ENCODE measurements around the gene ITGA6. TPM values are rescaled to one million over a fixed set of nuclear protein-coding genes. Genes with fewer than 3 reads are reported as not detected.

Gene ITGA6
- total RNA-seq = 1 to 10 TPM; 8.2 to 8.6 TPM

DNA sequence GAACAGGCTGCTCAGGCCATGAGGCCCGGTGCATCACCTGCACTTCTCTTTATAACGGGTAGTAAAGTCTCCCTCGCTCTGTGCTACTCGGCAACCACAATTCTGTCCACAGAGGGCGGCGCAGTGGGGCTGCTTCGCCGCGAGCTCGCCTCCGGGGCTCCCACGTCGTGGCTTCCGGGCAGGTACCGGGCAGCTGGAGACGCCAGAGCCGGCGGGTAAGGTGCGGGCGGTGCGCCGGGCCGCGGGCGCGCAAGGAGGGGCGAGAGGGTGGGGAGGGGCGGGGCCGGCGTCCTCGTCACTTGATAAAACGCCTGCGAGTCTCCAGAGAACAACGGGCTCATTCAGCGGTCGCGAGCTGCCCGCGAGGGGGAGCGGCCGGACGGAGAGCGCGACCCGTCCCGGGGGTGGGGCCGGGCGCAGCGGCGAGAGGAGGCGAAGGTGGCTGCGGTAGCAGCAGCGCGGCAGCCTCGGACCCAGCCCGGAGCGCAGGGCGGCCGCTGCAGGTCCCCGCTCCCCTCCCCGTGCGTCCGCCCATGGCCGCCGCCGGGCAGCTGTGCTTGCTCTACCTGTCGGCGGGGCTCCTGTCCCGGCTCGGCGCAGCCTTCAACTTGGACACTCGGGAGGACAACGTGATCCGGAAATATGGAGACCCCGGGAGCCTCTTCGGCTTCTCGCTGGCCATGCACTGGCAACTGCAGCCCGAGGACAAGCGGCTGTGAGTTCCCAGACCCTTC is at the start of gene ITGA6:
TSS of gene ITGA6 (plus strand) at position 331 of the 734 bp plus-strand sequence.
- H3K36me3 Mint-ChIP-seq = no peaks in the 10 kb centered on the region

DNA sequence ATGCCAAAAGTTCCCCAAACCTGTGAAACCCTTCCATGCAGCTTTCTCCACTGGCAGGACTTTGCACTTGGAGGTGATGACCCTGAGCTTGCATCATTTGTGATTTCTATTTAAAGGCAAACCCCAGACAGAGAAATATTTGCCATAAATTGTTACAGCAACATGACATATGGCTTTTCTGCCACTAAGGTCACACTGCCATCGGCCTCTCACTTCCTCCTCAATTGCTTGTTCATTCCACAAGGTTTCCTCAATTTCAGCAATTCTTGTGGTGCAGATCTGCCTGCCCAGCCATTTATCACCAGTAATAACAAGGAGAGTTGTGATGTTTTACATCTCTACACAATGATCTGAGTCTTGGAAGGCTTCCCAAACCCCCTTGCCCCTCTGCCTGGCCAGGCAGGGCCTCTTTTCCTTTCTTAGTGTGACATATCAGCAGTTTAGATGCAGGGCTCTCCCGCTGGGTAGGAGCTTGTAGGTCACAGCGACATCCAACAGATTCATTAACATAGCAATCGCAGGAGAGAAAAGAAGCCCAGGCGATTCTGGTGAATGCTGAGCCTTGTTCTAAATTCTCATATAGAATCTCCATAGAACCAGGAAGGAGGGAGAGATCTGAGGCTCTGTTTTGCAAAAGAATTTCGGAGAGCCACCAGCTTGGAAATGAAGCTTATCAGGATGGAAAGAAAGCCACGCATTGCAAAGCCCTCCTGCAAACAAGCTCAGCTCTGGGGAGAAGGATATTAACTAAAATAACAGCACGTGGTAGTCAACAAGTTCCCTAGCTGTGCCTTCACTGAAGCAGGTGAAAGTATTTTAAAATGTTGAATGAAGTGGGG is 46.7 kb upstream of the ITGA6 start:
- intact Hi-C loops (cut with micrococcal nuclease) = no loop called here
- H3K9me3 Mint-ChIP-seq = peaks cover 5% of the 10 kb centered on the region
- H3K27me3 Mint-ChIP-seq = no peaks in the 10 kb centered on the region
- no peak overlapping the region for H3K27ac Mint-ChIP-seq
- H3K4me1 Mint-ChIP-seq (ENCODE audit: low read depth) = no peaks in the 10 kb centered on the region
- DNase-seq = no peak
- peaks cover 4% of the 10 kb centered on the region for H3K36me3 Mint-ChIP-seq
- H3K4me3 Mint-ChIP-seq = no peak overlapping the region
- CTCF ChIA-PET = interaction anchor here (0.6 to 1.5 kb wide), 2 partner anchors 81 to 238 kb away, joined by 5 to 8 read pairs; no protein-coding TSS in a partner anchor
- POLR2A ChIA-PET = no interaction called here

More for the DNA sequence above, at the start of gene ITGA6:
- Mint-ChIP-seq H3K4me3 (peak within 1 kb of the TSS; percentile 80), H3K9me3 (no peaks in the 10 kb centered on the region), H3K27me3 (no peaks in the 10 kb centered on the region), H3K4me1 (ENCODE audit: low read depth) (peaks cover 77% of the 10 kb centered on the region), H3K27ac (peak within 1 kb of the TSS; percentile 56)
- POLR2A ChIA-PET = interaction anchor here (0.7 to 2.8 kb wide), 6 partner anchors 10 to 1904 kb away, joined by 3 to 19 read pairs (median 6); no protein-coding TSS in a partner anchor
- DNase-seq = peak; percentile 86
- intact Hi-C loops (cut with micrococcal nuclease) = loop anchor here (1.0 to 10.0 kb wide), 2 partner anchors 10 to 127 kb away; partner anchors contain the start of gene PDK1
- CTCF ChIA-PET = interaction anchor here (0.9 to 16.2 kb wide), 7 partner anchors 9 to 854 kb away, joined by 3 to 235 read pairs (median 7); no protein-coding TSS in a partner anchor

DNA sequence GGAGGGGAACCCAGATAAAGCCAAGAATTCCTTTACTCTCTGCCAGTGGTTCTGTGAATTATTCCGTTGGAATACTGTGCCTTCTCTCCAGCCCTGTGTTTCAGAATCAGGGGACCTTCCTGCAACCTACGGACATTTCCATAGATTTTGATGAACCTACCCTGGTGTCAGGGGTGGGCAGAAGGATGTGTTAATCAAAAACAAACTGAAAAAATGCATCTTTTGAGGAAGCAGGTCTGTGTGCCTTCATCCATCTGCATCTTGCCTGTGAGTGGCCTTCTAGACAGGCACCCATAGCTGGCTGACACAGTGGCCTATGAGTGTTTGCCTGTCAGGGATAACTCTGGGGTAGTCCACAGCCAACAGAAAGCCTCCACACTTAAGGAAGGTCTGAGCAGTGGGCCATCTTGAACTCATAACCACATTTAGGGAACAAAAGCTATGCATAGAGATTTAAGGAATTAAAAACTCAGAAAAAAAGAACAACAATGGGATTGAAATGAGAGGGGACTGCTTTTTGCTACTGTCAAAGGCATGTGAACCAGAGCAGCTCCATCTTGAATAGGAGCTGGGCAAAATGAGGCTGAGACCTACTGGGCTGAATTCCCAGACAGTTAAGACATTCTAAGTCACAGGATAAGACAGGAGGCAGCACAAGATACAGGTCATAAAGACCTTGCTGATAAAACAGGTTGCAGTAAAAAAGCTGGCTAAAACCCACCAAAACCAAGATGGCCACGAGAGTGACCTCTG is 45.9 kb upstream of the ITGA6 start:
- ChIA-PET POLR2A (no interaction called here), CTCF (interaction anchor here (0.6 to 1.5 kb wide), 2 partner anchors 81 to 238 kb away, joined by 5 to 8 read pairs; no protein-coding TSS in a partner anchor)
- intact Hi-C loops (cut with micrococcal nuclease) = no loop called here
- Mint-ChIP-seq H3K27ac (no peak overlapping the region), H3K9me3 (peaks cover 5% of the 10 kb centered on the region), H3K27me3 (no peaks in the 10 kb centered on the region), H3K36me3 (peaks cover 4% of the 10 kb centered on the region), H3K4me3 (no peak overlapping the region), H3K4me1 (ENCODE audit: low read depth) (no peaks in the 10 kb centered on the region)
- DNase-seq = no peak

DNA sequence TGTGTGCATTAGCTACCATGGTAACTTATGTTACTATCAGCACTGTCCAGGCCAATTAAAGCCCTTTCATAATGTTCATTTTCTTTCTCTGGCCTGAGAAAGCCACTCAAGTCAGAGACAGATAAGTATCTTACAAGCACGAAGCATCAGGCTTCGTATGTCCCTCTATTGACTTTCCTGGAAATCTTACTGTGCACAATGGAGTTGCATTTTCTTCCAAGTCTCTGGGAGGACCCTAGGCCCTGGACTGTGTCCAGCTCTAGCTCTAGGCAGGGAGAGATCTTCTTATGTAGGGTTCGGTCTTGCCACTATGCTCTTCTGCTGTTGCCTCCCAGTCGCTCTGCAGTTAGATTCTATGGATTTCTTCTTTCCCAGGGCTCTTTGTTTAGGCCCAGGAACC is 40.0 kb upstream of the ITGA6 start:
- H3K27me3 Mint-ChIP-seq = no peaks in the 10 kb centered on the region
- no peaks in the 10 kb centered on the region for H3K36me3 Mint-ChIP-seq
- ChIA-PET CTCF (interaction anchor here (0.7 kb wide), 1 partner anchor 78 kb away, joined by 3 read pairs; no protein-coding TSS in a partner anchor), POLR2A (interaction anchor here (0.6 kb wide), 1 partner anchor 295 kb away, joined by 3 read pairs; no protein-coding TSS in a partner anchor)
- H3K4me3 Mint-ChIP-seq = no peak overlapping the region
- no peaks in the 10 kb centered on the region for H3K9me3 Mint-ChIP-seq
- H3K27ac Mint-ChIP-seq = no peak overlapping the region
- H3K4me1 Mint-ChIP-seq (ENCODE audit: low read depth) = no peaks in the 10 kb centered on the region
- intact Hi-C loops (cut with micrococcal nuclease) = no loop called here
- DNase-seq = no peak

DNA sequence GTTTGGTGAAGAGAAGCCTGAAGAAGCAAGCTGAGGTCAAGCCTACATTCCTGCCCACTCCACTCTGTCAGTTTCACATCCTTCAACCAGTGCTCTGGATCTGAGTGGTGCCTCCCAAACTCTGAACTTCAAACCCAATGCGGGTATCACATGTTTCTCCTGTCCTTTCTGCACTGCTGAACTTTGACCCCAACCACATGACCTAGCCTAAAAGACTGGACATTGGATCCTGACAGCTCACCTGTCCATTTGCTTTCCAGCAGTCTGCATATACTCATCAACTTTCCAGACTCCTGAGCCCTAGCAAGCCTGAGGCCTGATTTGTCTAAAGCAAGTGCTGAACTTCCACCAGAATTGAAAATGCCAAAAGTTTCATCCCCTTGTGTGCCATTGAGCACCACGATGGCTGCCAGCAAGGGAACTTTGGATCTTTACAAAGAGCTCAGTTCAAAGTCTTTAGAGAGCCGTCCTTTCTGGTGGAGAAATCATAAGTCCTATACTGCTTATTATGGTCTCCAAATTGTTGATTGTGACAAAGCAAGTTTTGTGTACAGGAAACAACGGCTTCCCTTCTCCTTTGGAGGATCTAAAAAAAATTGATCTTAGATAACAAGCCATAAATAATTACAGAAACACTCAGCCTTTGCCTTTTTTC is 37.6 kb upstream of the ITGA6 start:
- DNase-seq = no peak
- H3K9me3 Mint-ChIP-seq = no peaks in the 10 kb centered on the region
- no peak overlapping the region for H3K4me3 Mint-ChIP-seq
- no peaks in the 10 kb centered on the region for H3K4me1 Mint-ChIP-seq (ENCODE audit: low read depth)
- CTCF ChIA-PET = no interaction called here
- H3K36me3 Mint-ChIP-seq = no peaks in the 10 kb centered on the region
- H3K27ac Mint-ChIP-seq = no peak overlapping the region
- POLR2A ChIA-PET = no interaction called here
- intact Hi-C loops (cut with micrococcal nuclease) = no loop called here
- no peaks in the 10 kb centered on the region for H3K27me3 Mint-ChIP-seq

DNA sequence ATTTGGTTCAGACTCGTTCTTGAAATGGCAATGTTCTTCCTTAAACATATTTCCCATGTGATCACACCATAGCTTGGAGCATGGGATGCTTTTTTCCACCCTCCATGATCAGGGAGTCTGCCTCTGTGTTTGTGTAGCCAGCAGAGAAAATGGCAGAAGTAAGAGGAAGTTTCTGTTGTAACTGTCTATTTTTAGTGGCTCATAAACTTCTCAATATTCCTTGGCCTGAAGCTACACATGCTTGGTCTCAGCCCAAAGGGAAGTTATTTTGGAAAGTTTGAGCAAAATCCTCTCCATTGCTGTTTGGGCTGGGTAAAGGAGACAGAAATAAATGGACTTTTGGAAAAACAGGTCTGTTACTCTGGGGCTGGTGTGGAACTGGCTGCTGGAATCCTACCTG is 33.4 kb upstream of the ITGA6 start:
- no peak overlapping the region for H3K27ac Mint-ChIP-seq
- POLR2A ChIA-PET = no interaction called here
- intact Hi-C loops (cut with micrococcal nuclease) = no loop called here

DNA sequence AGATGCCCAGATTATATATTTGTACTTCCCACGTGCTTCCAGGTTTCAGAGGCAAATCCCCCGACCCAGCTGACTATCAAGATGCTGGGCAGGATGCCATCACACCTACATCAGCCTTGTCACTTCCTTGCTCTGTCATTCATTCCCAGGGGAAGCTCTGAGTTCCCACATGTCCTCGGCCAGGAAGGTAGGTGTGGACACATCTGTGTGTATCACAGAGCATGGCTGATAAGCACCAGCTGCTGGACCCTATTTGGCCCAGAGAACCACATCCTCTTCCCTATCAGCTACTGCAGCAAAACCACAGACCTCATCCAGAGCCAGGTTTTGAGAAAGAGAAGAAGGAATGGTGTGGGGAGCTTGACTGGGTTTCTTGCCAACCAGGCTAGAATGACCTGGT is 31.9 kb upstream of the ITGA6 start:
- Mint-ChIP-seq H3K4me1 (ENCODE audit: low read depth) (peaks cover 5% of the 10 kb centered on the region), H3K36me3 (no peaks in the 10 kb centered on the region), H3K4me3 (no peak overlapping the region), H3K27me3 (peaks cover 1% of the 10 kb centered on the region), H3K9me3 (no peaks in the 10 kb centered on the region), H3K27ac (no peak overlapping the region)
- CTCF ChIA-PET = no interaction called here
- no peak for DNase-seq
- POLR2A ChIA-PET = no interaction called here
- intact Hi-C loops (cut with micrococcal nuclease) = no loop called here

More for the DNA sequence above, 33.4 kb upstream of the ITGA6 start:
- CTCF ChIA-PET = no interaction called here
- no peak for DNase-seq
- Mint-ChIP-seq H3K4me3 (no peak overlapping the region), H3K36me3 (no peaks in the 10 kb centered on the region), H3K27me3 (peaks cover 1% of the 10 kb centered on the region), H3K4me1 (ENCODE audit: low read depth) (peaks cover 5% of the 10 kb centered on the region), H3K9me3 (no peaks in the 10 kb centered on the region)

DNA sequence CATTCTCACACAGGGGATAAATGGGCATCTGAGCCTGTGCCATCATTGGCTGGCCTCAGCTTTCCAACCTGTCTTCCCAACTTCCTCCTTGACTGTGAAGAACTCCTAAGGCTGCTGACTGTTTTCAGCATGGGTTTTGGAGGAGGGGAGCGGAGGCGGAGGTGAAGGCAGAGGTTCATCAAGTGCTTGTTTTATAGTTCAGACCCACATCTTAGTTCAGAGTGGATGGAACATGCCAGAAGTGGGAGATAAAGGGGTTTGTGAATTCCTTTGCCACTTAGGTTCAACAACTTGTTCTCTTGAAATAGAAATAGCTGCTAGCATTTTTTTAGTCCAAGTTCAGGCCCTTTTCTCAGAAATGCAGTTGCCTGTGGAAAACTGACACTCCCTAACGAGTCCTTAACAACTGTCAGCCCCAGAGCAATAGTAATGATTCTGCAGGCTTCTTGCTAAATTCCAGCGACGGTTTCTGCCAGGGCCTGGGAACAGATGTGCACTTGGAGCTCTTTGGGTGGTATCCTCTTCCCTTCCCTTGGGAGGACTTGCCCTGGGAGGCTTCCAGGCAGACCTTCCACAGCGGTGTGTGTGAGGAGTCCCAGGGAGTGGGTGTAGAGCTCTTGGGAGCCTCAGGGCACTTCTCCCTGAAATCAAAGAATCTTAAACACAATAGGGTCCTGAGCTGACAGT is 30.1 kb upstream of the ITGA6 start:
- intact Hi-C loops (cut with micrococcal nuclease) = no loop called here
- Mint-ChIP-seq H3K27me3 (peaks cover 1% of the 10 kb centered on the region), H3K4me1 (ENCODE audit: low read depth) (peaks cover 5% of the 10 kb centered on the region), H3K36me3 (no peaks in the 10 kb centered on the region), H3K27ac (no peak overlapping the region), H3K9me3 (no peaks in the 10 kb centered on the region), H3K4me3 (no peak overlapping the region)
- ChIA-PET POLR2A (no interaction called here), CTCF (no interaction called here)
- DNase-seq = no peak

DNA sequence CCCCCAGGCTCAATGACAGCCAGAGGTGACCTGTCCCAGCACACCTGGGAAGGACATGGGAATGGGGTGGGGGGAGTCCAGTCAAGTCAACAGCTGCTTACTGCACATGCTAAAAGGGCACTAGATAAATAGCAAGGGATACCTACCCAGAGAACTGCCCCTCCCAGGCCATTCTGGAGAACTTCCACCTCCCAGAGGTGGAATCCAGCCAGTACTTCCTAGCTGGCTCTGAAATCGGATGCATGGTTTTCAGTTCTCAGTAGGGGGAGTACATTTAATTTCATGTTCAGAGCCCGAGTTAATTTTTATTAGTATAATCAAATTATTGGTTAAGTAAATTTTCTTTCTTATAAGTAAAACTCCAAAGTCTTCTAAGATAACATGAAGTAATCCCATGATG is 28.9 kb upstream of the ITGA6 start:
- H3K9me3 Mint-ChIP-seq = no peaks in the 10 kb centered on the region
- CTCF ChIA-PET = interaction anchor here (0.8 kb wide), 1 partner anchor 8 kb away, joined by 7 read pairs; no protein-coding TSS in a partner anchor
- peaks cover 5% of the 10 kb centered on the region for H3K4me1 Mint-ChIP-seq (ENCODE audit: low read depth)
- H3K27me3 Mint-ChIP-seq = peaks cover 1% of the 10 kb centered on the region
- no peak overlapping the region for H3K27ac Mint-ChIP-seq
- intact Hi-C loops (cut with micrococcal nuclease) = no loop called here
- POLR2A ChIA-PET = no interaction called here
- H3K36me3 Mint-ChIP-seq = no peaks in the 10 kb centered on the region
- no peak for DNase-seq
- no peak overlapping the region for H3K4me3 Mint-ChIP-seq

DNA sequence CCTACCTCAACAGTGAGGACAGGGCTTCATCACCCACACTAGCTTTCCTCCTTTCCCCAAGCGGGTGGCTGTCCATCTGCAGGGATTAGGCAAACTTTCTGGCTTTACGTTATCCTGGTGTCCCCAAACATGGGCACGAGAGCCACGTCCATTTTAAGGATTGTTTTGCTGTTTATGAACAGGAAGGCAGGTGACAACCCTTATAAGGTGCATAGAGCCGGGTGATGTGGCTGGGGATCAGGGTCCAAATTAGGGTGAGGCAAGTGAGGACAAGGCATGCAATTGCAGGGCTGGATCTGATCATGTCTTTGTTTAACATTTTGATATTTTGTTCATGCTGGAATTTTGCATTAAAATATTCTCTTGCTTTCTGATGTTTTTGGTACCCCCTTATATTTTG is 27.6 kb upstream of the ITGA6 start:
- no peaks in the 10 kb centered on the region for H3K9me3 Mint-ChIP-seq
- H3K4me1 Mint-ChIP-seq (ENCODE audit: low read depth) = peaks cover 5% of the 10 kb centered on the region
- H3K4me3 Mint-ChIP-seq = no peak overlapping the region
- intact Hi-C loops (cut with micrococcal nuclease) = no loop called here
- no peaks in the 10 kb centered on the region for H3K36me3 Mint-ChIP-seq
- no peak overlapping the region for H3K27ac Mint-ChIP-seq
- ChIA-PET CTCF (no interaction called here), POLR2A (no interaction called here)
- no peak for DNase-seq
- H3K27me3 Mint-ChIP-seq = peaks cover 1% of the 10 kb centered on the region

DNA sequence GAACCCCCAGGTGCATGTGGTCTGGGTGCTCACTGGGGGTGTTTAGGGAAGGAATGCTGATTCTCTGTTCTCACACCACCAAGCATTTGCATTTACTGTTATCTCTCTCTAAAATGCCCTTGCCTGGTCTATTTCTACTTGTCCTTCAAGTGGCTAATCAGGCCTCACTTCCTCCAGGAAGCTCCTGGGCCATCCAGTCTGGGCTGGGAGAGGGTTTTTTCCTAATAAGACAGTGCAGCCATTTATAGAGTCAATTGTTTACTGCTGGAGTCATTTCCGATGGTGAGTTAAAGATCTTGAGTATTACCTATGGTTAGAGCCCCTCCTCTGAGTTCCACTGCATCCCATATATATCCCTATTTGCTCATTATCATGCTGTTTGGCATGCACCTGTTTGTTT is 25.2 kb upstream of the ITGA6 start:
- ChIA-PET CTCF (no interaction called here), POLR2A (no interaction called here)
- Mint-ChIP-seq H3K27ac (no peak overlapping the region), H3K9me3 (no peaks in the 10 kb centered on the region), H3K27me3 (no peaks in the 10 kb centered on the region), H3K4me3 (no peak overlapping the region), H3K36me3 (no peaks in the 10 kb centered on the region), H3K4me1 (ENCODE audit: low read depth) (no peaks in the 10 kb centered on the region)
- intact Hi-C loops (cut with micrococcal nuclease) = no loop called here
- DNase-seq = no peak

Data from activated CD4-positive, alpha-beta memory T cell treated with anti-CD3 and anti-CD28 coated beads for 36 hours (primary cell).